GM12878 (cell line): ENCODE results near the gene TMEM91. TPM values are rescaled to one million over a fixed set of nuclear protein-coding genes. Genes with fewer than 3 reads are reported as not detected.

ENCODE experiments used
- ATAC-seq: fragments of 200-7000 bp; cut with Tn5 transposase; 3 replicates; pipeline ENCODE4 v1.9.1; 2020; ENCODE audit warnings: mild to moderate bottlenecking, moderate library complexity
- BruUV-seq: library from RNA; stranded (reverse); fragments of 400-500 nt; replicated peaks from 2 replicates; lab custom pipeline; 2021; lab: Mats Ljungman, UMichigan
- CTCF ChIA-PET: fragments of 300-600 bp; sonication (Branson Sonifier 250); formaldehyde crosslinking; extraction: SDS; loops from one replicate; lab custom pipeline; 2021; ENCODE audit warnings: inconsistent platforms; lab: Yijun Ruan, JAX
- POLR2A ChIA-PET: fragments of 350-600 bp; formaldehyde crosslinking; extraction: SDS; loops from one replicate; lab custom pipeline; 2021; ENCODE audit warnings: inconsistent platforms; lab: Charles Lee
- RAD21 ChIA-PET: fragments of 300-600 bp; sonication (Branson Sonifier 250); formaldehyde crosslinking; loops from one replicate; lab custom pipeline; 2023; ENCODE audit warnings: antibody characterized with exemption; ENCODE audit not compliant: unreplicated experiment; lab: Charles Lee
- SMC1A ChIA-PET: fragments of 300-600 bp; sonication (Branson Sonifier 250); formaldehyde crosslinking; loops from one replicate; lab custom pipeline; 2023; ENCODE audit not compliant: unreplicated experiment, uncharacterized antibody; lab: Charles Lee
- DNase-seq: peaks from one replicate; pipeline ENCODE4 v3.0.0-alpha.2; 2011; ENCODE audit warnings: low read depth, low spot score
- FAIRE-seq: peaks from 3 replicates; lab custom pipeline; 2011; peaks lifted over from hg19 to GRCh38; lab: Jason Lieb, UNC
- H2AFZ ChIP-seq: 2 replicates; pipeline ENCODE4 v1.6.0; 2011; ENCODE audit warnings: low read depth, low read length, control low read depth; ENCODE audit not compliant: control insufficient read depth
- H3K27ac ChIP-seq: 2 replicates; pipeline ENCODE4 v1.5.1; 2011; ENCODE audit warnings: control low read depth; ENCODE audit not compliant: control insufficient read depth, insufficient read depth
- H3K27me3 ChIP-seq, 2 experiments: replicated peaks in 1 of 2; 2 replicates each; pipeline versions ENCODE4 v1.6.0 to v1.6.1; 2011; ENCODE audit warnings: low read length in 1 of 2; ENCODE audit not compliant: control insufficient read depth in 2 of 2, insufficient read depth in 2 of 2
- H3K36me3 ChIP-seq, 2 experiments: 2 replicates each; pipeline ENCODE4 v1.5.1; 2011; ENCODE audit warnings: low read length in 1 of 2; ENCODE audit not compliant: control insufficient read depth in 2 of 2, insufficient read depth in 2 of 2
- H3K4me1 ChIP-seq: 2 replicates; pipeline ENCODE4 v1.6.1; 2011; ENCODE audit warnings: mild to moderate bottlenecking, low read length, moderate library complexity, mixed read lengths; ENCODE audit not compliant: control insufficient read depth, insufficient read depth
- H3K4me2 ChIP-seq: 2 replicates; pipeline ENCODE4 v1.6.0; 2011; ENCODE audit warnings: control low read depth; ENCODE audit not compliant: control insufficient read depth, insufficient read depth
- H3K4me3 ChIP-seq: fragments of 200-600 bp; sonication (generic); 2 replicates; pipeline ENCODE4 v1.5.1; 2016
- H3K79me2 ChIP-seq: 2 replicates; pipeline ENCODE4 v1.6.0; 2011; ENCODE audit warnings: low read length; ENCODE audit not compliant: control insufficient read depth, insufficient read depth
- H3K9ac ChIP-seq: 2 replicates; pipeline ENCODE4 v1.8.0; 2011; ENCODE audit warnings: low read length, control low read depth, mixed read lengths; ENCODE audit not compliant: control insufficient read depth, insufficient read depth
- H3K9me3 ChIP-seq: replicated peaks from 3 replicates; pipeline ENCODE4 v1.5.1; 2011; ENCODE audit warnings: mild to moderate bottlenecking, low read length; ENCODE audit not compliant: control insufficient read depth, insufficient read depth
- H4K20me1 ChIP-seq: 2 replicates; pipeline ENCODE4 v1.6.0; 2011; ENCODE audit not compliant: control insufficient read depth, insufficient read depth
- BMI1 ChIP-seq: fragments of 450-650 bp; IDR thresholded peaks from 2 replicates; pipeline ENCODE4 v1.6.1; 2016; ENCODE audit warnings: mild to moderate bottlenecking, moderate library complexity, borderline replicate concordance
- BRCA1 ChIP-seq: IDR thresholded peaks from 2 replicates; pipeline ENCODE4 v1.6.1; 2011; ENCODE audit warnings: low read depth, low read length, improper control_type of control experiment
- KDM1A ChIP-seq: fragments of 200-600 bp; sonication (generic); IDR thresholded peaks from 2 replicates; pipeline ENCODE4 v1.6.1; 2016; ENCODE audit warnings: borderline replicate concordance
- MEF2B ChIP-seq: fragments of 450-650 bp; IDR thresholded peaks from 2 replicates; pipeline ENCODE4 v1.6.1; 2018; ENCODE audit warnings: mild to moderate bottlenecking, moderate library complexity; ENCODE audit not compliant: partially characterized antibody, poor library complexity, severe bottlenecking
- PAX5 ChIP-seq: IDR thresholded peaks from 2 replicates; pipeline ENCODE4 v1.6.1; 2011; ENCODE audit warnings: low read depth, low read length, borderline replicate concordance
- POLR2AphosphoS5 ChIP-seq: IDR thresholded peaks from 2 replicates; pipeline ENCODE4 v1.6.1; 2011; ENCODE audit warnings: mild to moderate bottlenecking, low read length, inconsistent platforms
- SUPT20H ChIP-seq: IDR thresholded peaks from 2 replicates; pipeline ENCODE4 v1.6.1; 2011; ENCODE audit warnings: low read depth, mild to moderate bottlenecking, low read length, moderate library complexity, borderline replicate concordance; ENCODE audit not compliant: control insufficient read depth
- WRNIP1 ChIP-seq: IDR thresholded peaks from 2 replicates; pipeline ENCODE4 v1.6.1; 2011; ENCODE audit warnings: low read depth, low read length, improper control_type of control experiment, borderline replicate concordance
- YY1 ChIP-seq: IDR thresholded peaks from 2 replicates; pipeline ENCODE4 v1.6.1; 2011; ENCODE audit warnings: low read depth, mild to moderate bottlenecking, low read length
- ZNF217 ChIP-seq: fragments of 450-650 bp; IDR thresholded peaks from 2 replicates; pipeline ENCODE4 v1.6.1; 2017; ENCODE audit warnings: antibody characterized with exemption, mild to moderate bottlenecking
- WGBS: methylation state at CpG from one replicate; pipeline ENCODE4 v1.1.6; 2016; ENCODE audit warnings: low lambda C conversion rate; ENCODE audit not compliant: insufficient replicate concordance, insufficient coverage; ENCODE audit errors: missing lambda C conversion rate; 5-methylcytosine and 5-hydroxymethylcytosine counted together
- in situ Hi-C: fragments of 300-500 bp; cut with MboI; formaldehyde crosslinking; loops from 9 replicates; pipeline ENCODE4 v1.14.3; 2018; ENCODE audit warnings: mixed read lengths
- intact Hi-C: fragments of 100-400 bp; cut with micrococcal nuclease; formaldehyde crosslinking; loops from one replicate; pipeline ENCODE4 v1.14.2; 2022; ENCODE audit not compliant: unreplicated experiment
- polyA plus RNA-seq, 11 experiments: library from polyadenylated mRNA; depleted of rRNA in 4 of 11; unstranded in 6 of 11; stranded (reverse) in 5 of 11; fragments of >200 nt; fragmentation: Nextera tagmentation in 4 of 11; fragmentation: Illumina TruSeq in 1 of 11; extraction: Ambion mirVana in 4 of 11; extraction: Trizol in 1 of 11; gene quantifications; 1 replicate in 1 of 11; 2 replicates in 10 of 11; pipeline versions ENCODE4 v1.2.1 to v1.2.3, GENCODE V29; 2011 to 2016; ENCODE audit warnings: inconsistent platforms in 2 of 11, missing spikeins in 2 of 11, low read depth in 1 of 11
- total RNA-seq, 4 experiments: library from RNA; depleted of rRNA in 3 of 4; stranded (reverse); fragments of >200 nt in 3 of 4; fragmentation: Illumina TruSeq in 1 of 4; extraction: Trizol in 1 of 4; gene quantifications; 2 replicates each; pipeline versions ENCODE4 v1.2.1 to v1.2.3, GENCODE V29; 2013 to 2021

TMEM91 gene
- total and polyA plus RNA-seq, 10 of the 15 experiments (the other 5 are each of a cell fraction or from before 2014, with no cell fraction given) = 1.5 to 5.5 (median 2.7) TPM

- intact Hi-C loops = no loop called here
- 90% methylated on average over 47 of the region's 47 CpGs for WGBS
- ChIA-PET CTCF (no interaction called here), RAD21 (no interaction called here), SMC1A (no interaction called here)
- Histone ChIP-seq H3K9me3 (no peaks in the 10 kb centered on the region), H3K79me2 (peaks cover 11% of the 10 kb centered on the region), H3K27ac (no peak overlapping the region), H3K4me3 (no peak overlapping the region), H3K36me3 (peaks cover 16 to 19% of the 10 kb centered on the region in 2 experiments), H3K4me2 (no peak overlapping the region), H3K27me3 (no peaks in the 10 kb centered on the region)
- ATAC-seq = no peak
- in situ Hi-C loops = no loop called here
- no peak for FAIRE-seq
- TF ChIP-seq BRCA1 = no peak
- TF ChIP-seq KDM1A = no peak
- TF ChIP-seq WRNIP1 = no peak
- TF ChIP-seq YY1 = no peak
- no peak for TF ChIP-seq POLR2AphosphoS5
- no peak for TF ChIP-seq SUPT20H
- no peak for TF ChIP-seq BMI1
- TF ChIP-seq MEF2B = no peak
- TF ChIP-seq ZNF217 = no peak
- no peak for TF ChIP-seq PAX5
- TF ChIP-seq, all 136 proteins: peak for 0
- Histone ChIP-seq H3K9ac (no peak overlapping the region), H2AFZ (no peak overlapping the region), H3K4me1 (peaks cover 43% of the 10 kb centered on the region), H4K20me1 (no peaks in the 10 kb centered on the region)
- POLR2A ChIA-PET = interaction anchor here (0.6 kb wide), 2 partner anchors 72 to 955 kb away, joined by 4 read pairs; no protein-coding TSS in a partner anchor
- BruUV-seq = no TSS peak
- DNase-seq = no peak
Observed at GRCh38 chr19:41330946-41331678, 45.2 kb upstream of the TMEM91 start.
